OCI-LY3 (cell line): ENCODE measurements around the gene MINDY4.

Experiments used
- H2AFZ ChIP-seq: fragments of 200-600, 300-600 bp; shearing (Covaris generic); 2 replicates; pipeline ENCODE4 v1.6.0; 2014; ENCODE audit warnings: antibody characterized with exemption, low read depth, low read length
- H3K27ac ChIP-seq: fragments of 200-600, 300-600 bp; sonication (generic); 2 replicates; pipeline ENCODE4 v1.5.1; 2014; ENCODE audit warnings: mild to moderate bottlenecking, low read length, moderate library complexity, mixed read lengths
- H3K27me3 ChIP-seq: fragments of 200-600, 300-600 bp; sonication (generic); 2 replicates; pipeline ENCODE4 v1.6.1; 2014; ENCODE audit warnings: low read depth, low read length, mixed read lengths
- H3K36me3 ChIP-seq: fragments of 200-600, 300-600 bp; sonication (generic); replicated peaks from 2 replicates; pipeline ENCODE3; 2014; ENCODE audit warnings: low read depth, low read length, mixed read lengths
- H3K4me1 ChIP-seq: fragments of 300-600, 200-600 bp; sonication (generic); 2 replicates; pipeline ENCODE4 v1.6.1; 2014; ENCODE audit warnings: low read length, mixed read lengths
- H3K4me2 ChIP-seq: fragments of 200-600, 300-600 bp; sonication (generic); 2 replicates; pipeline ENCODE4 v1.6.1; 2014; ENCODE audit warnings: low read length, mixed read lengths
- H3K4me3 ChIP-seq: fragments of 300-600, 200-600 bp; sonication (generic); 2 replicates; pipeline ENCODE4 v1.5.1; 2014; ENCODE audit warnings: antibody characterized with exemption, mild to moderate bottlenecking, low read length, moderate library complexity
- H3K79me2 ChIP-seq: fragments of 300-600, 200-600 bp; shearing (Covaris generic); 2 replicates; pipeline ENCODE4 v1.6.1; 2014; ENCODE audit warnings: mild to moderate bottlenecking, low read length, mixed read lengths
- H3K9ac ChIP-seq: fragments of 300-600, 200-600 bp; shearing (Covaris generic); 2 replicates; pipeline ENCODE4 v1.6.0; 2014; ENCODE audit warnings: mild to moderate bottlenecking, low read length, moderate library complexity
- H3K9me3 ChIP-seq: fragments of 200-600, 300-600 bp; shearing (Covaris generic); 2 replicates; pipeline ENCODE4 v1.6.1; 2014; ENCODE audit warnings: low read length, mixed read lengths; ENCODE audit not compliant: insufficient read depth
- H4K20me1 ChIP-seq: fragments of 200-600, 300-600 bp; sonication (generic); 2 replicates; pipeline ENCODE4 v1.6.1; 2016; ENCODE audit warnings: low read length, mixed read lengths; ENCODE audit not compliant: insufficient read depth
- CTCF ChIP-seq: fragments of 200-600, 300-600 bp; sonication (generic); IDR thresholded peaks from 2 replicates; pipeline ENCODE4 v1.5.1; 2014; ENCODE audit warnings: antibody characterized with exemption, low read length, low read depth
- EZH2phosphoT487 ChIP-seq: fragments of 200-600 bp; shearing (Covaris generic); IDR thresholded peaks from 2 replicates; pipeline ENCODE4 v1.6.1; 2018; ENCODE audit warnings: antibody characterized with exemption, mixed run types, low read depth

The MINDY4 gene

GRCh38 chr7:30726296-30727006 lies 44.8 kb upstream of the MINDY4 start:
- Histone ChIP-seq H4K20me1 (no peaks in the 10 kb centered on the region), H3K9ac (no peak overlapping the region), H3K9me3 (no peaks in the 10 kb centered on the region), H3K4me1 (no peaks in the 10 kb centered on the region), H3K27me3 (peaks cover 6% of the 10 kb centered on the region; the same call in 1 of the 2 replicates), H2AFZ (no peak overlapping the region), H3K79me2 (no peaks in the 10 kb centered on the region), H3K27ac (no peak overlapping the region), H3K36me3 (no peaks in the 10 kb centered on the region), H3K4me3 (no peak overlapping the region), H3K4me2 (no peak overlapping the region)
- TF ChIP-seq EZH2phosphoT487, result no peak

DNA sequence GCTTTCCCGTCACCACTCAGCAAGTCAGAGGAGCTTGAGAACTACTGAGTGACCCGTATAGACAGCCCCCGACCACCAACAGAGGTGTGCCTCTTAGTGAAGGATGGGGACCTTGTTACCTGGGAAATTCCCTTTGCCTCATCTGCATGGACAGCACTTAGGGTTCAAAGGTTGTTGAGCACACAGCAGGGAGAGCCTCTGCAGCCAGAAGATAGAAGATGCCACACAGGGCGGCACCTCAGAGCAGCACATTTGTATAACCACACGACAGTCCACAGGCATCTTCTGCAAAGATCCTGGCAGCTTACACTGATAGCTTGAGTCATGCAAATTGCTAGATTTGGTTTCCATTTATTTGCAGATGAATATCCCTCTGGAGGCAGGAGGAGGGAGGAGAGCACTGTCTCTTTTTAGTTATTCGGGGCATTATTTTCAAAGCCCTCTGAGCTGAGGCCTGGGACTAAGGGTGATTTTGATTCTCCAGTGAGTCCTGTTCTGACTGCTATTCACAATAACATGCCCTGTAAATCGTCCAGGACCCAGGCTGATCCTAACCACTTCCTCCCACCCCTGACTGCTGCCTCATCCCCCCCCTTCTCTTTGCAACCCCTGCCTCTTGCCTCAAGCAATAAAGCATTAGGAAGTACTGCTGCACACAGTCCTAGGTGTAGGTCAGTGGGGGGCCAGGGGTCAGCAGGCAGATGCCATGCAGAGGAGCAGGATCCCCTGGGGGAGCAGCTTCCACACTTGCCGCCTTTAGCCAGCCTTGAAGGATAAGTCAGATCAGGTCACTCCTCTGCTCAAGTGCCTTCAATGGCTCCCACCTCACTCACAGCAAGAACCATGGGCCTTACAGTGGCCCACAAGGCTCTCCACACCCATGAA lies 43.9 kb upstream of the MINDY4 start:
- no peaks in the 10 kb centered on the region for H3K9me3 ChIP-seq

GRCh38 chr7:30728591-30729100 lies 42.6 kb upstream of the MINDY4 start:
- H4K20me1 ChIP-seq, result no peaks in the 10 kb centered on the region
- no peak overlapping the region for H3K4me2 ChIP-seq
- H3K27me3 ChIP-seq, result peaks cover 6% of the 10 kb centered on the region; the same call in 1 of the 2 replicates
- no peaks in the 10 kb centered on the region for H3K9me3 ChIP-seq
- H3K36me3 ChIP-seq, result no peaks in the 10 kb centered on the region
- H3K4me1 ChIP-seq, result no peaks in the 10 kb centered on the region
- no peak overlapping the region for H3K27ac ChIP-seq
- H3K79me2 ChIP-seq, result no peaks in the 10 kb centered on the region
- H3K9ac ChIP-seq, result no peak overlapping the region
- TF ChIP-seq EZH2phosphoT487, result no peak
- no peak for TF ChIP-seq CTCF
- H3K4me3 ChIP-seq, result no peak overlapping the region
- no peak overlapping the region for H2AFZ ChIP-seq

More for the DNA sequence above, 43.9 kb upstream of the MINDY4 start:
- no peak overlapping the region for H3K9ac ChIP-seq
- no peak overlapping the region for H3K4me2 ChIP-seq
- no peaks in the 10 kb centered on the region for H3K79me2 ChIP-seq
- H3K36me3 ChIP-seq, result no peaks in the 10 kb centered on the region
- H3K27me3 ChIP-seq, result peaks cover 6% of the 10 kb centered on the region; the same call in 1 of the 2 replicates
- no peak overlapping the region for H3K27ac ChIP-seq
- H3K4me3 ChIP-seq, result no peak overlapping the region
- no peaks in the 10 kb centered on the region for H4K20me1 ChIP-seq
- TF ChIP-seq CTCF (no peak), EZH2phosphoT487 (no peak)
- H2AFZ ChIP-seq, result no peak overlapping the region
- H3K4me1 ChIP-seq, result no peaks in the 10 kb centered on the region

- no peaks in the 10 kb centered on the region for H3K4me1 ChIP-seq
- no peak overlapping the region for H3K4me3 ChIP-seq
- H3K27ac ChIP-seq, result no peak overlapping the region
- no peak overlapping the region for H2AFZ ChIP-seq
- no peaks in the 10 kb centered on the region for H3K79me2 ChIP-seq
- H3K9me3 ChIP-seq, result no peaks in the 10 kb centered on the region
- peaks cover 6% of the 10 kb centered on the region; the same call in 1 of the 2 replicates for H3K27me3 ChIP-seq
- H4K20me1 ChIP-seq, result no peaks in the 10 kb centered on the region
- H3K9ac ChIP-seq, result no peak overlapping the region
- TF ChIP-seq EZH2phosphoT487 (no peak), CTCF (no peak)
- H3K36me3 ChIP-seq, result no peaks in the 10 kb centered on the region
- no peak overlapping the region for H3K4me2 ChIP-seq
These were observed 41.6 kb upstream of the MINDY4 start for GRCh38 chr7:30729642-30730041.
